Fibroblast of villous mesenchyme (primary cell): ENCODE data around the gene ARMC3. TPM values are rescaled to one million over a fixed set of nuclear protein-coding genes. Genes with fewer than 3 reads are reported as not detected.

Experiments used
- DNase-seq: peaks from one replicate; pipeline ENCODE4 v3.0.0-alpha.2; 2010; ENCODE audit warnings: low read depth
- H3K4me3 ChIP-seq: 2 replicates; pipeline ENCODE4 v1.5.1; 2011; ENCODE audit warnings: low read depth, mild to moderate bottlenecking, low read length
- CTCF ChIP-seq: IDR thresholded peaks from 2 replicates; pipeline ENCODE4 v1.5.1; 2012; ENCODE audit warnings: low read depth, mild to moderate bottlenecking, low read length; ENCODE audit not compliant: insufficient read depth
- total RNA-seq: library from RNA; depleted of rRNA; stranded (reverse); fragments of >200 nt; gene quantifications from 2 replicates; pipeline ENCODE4 v1.2.3, GENCODE V29; 2012

The ARMC3 gene
- total RNA-seq, 1 donor: not detected

GRCh38 chr10:23051855-23052331 lies 124.0 kb downstream of the ARMC3 start:
- TF ChIP-seq CTCF: no peak

GRCh38 chr10:23053036-23053435 lies 125.2 kb downstream of the ARMC3 start:
- no peak for DNase-seq
- no peak overlapping the region for H3K4me3 ChIP-seq
- no peak for TF ChIP-seq CTCF

More at GRCh38 chr10:23051855-23052331, 124.0 kb downstream of the ARMC3 start:
- no peak for DNase-seq
- H3K4me3 ChIP-seq: no peak overlapping the region

GRCh38 chr10:23055424-23056185 lies 127.8 kb downstream of the ARMC3 start:
- no peak overlapping the region for H3K4me3 ChIP-seq
- no peak for DNase-seq
- no peak for TF ChIP-seq CTCF

- H3K4me3 ChIP-seq: no peak overlapping the region
- DNase-seq: no peak
- no peak for TF ChIP-seq CTCF
Observed at GRCh38 chr10:23056186-23056579, 128.3 kb downstream of the ARMC3 start.

GRCh38 chr10:23058366-23058765 lies 130.5 kb downstream of the ARMC3 start:
- no peak for TF ChIP-seq CTCF
- H3K4me3 ChIP-seq: no peak overlapping the region
- DNase-seq: no peak

- H3K4me3 ChIP-seq: no peak overlapping the region
- no peak for DNase-seq
- no peak for TF ChIP-seq CTCF
Observed at GRCh38 chr10:23060918-23061317, 133.1 kb downstream of the ARMC3 start.
